ENCODE data around the gene SHLD1. TPM values are rescaled to one million over a fixed set of nuclear protein-coding genes. Genes with fewer than 3 reads are reported as not detected.

SHLD1 gene
- total and polyA plus RNA-seq, 2 experiments from 2014 or later = 1.4 to 15.0 TPM

GRCh38 chr20:5773589-5773988 is 23.4 kb downstream of the SHLD1 start:
- Mint-ChIP-seq H3K27ac (no peak overlapping the region), H3K27me3 (ENCODE audit: insufficient read depth, low read depth, poor library complexity) (no peaks in the 10 kb centered on the region), H3K4me3 (no peak overlapping the region), H3K36me3 (ENCODE audit: low read depth) (peaks cover 10% of the 10 kb centered on the region; the same call in 2 of the 3 replicates), H3K9me3 (no peaks in the 10 kb centered on the region; the same call in 2 of the 3 replicates), H3K4me1 (peaks cover 4% of the 10 kb centered on the region; the same call in 2 of the 3 replicates)
- no peak for DNase-seq (ENCODE audit: low spot score)
- no peaks in the 10 kb centered on the region for H3K79me2 ChIP-seq (replicated peaks; ENCODE audit: insufficient read depth)
- H3K4me2 ChIP-seq = no peak overlapping the region
- no peaks in the 10 kb centered on the region for H4K20me1 ChIP-seq (replicated peaks; ENCODE audit: insufficient read depth)
- H3K27ac ChIP-seq (ENCODE audit: low read depth) = no peak overlapping the region
- H3K27me3 ChIP-seq (ENCODE audit: insufficient read depth) = no peaks in the 10 kb centered on the region
- H3K4me1 ChIP-seq (ENCODE audit: insufficient read depth) = peaks cover 7% of the 10 kb centered on the region; the same call in 1 of the 2 replicates
- ATAC-seq = no peak
- H2AFZ ChIP-seq = no peak overlapping the region
- no peaks in the 10 kb centered on the region for H3F3A ChIP-seq (replicated peaks; ENCODE audit: low read depth)
- no peak overlapping the region for H3K4me3 ChIP-seq
- no peaks in the 10 kb centered on the region for H3K36me3 ChIP-seq (ENCODE audit: insufficient read depth)
- no peak for TF ChIP-seq ZNF114 (CRISPR knock-in tag; IDR thresholded peaks at IDR 0.05)
- TF ChIP-seq STAT1 (IDR thresholded peaks at IDR 0.05; ENCODE audit: unreplicated experiment) = no peak
- TF ChIP-seq CTCF (conservative IDR thresholded peaks at IDR 0.05; ENCODE audit: low read depth in 2 of 2) = no peak
- TF ChIP-seq, protein P1, sequence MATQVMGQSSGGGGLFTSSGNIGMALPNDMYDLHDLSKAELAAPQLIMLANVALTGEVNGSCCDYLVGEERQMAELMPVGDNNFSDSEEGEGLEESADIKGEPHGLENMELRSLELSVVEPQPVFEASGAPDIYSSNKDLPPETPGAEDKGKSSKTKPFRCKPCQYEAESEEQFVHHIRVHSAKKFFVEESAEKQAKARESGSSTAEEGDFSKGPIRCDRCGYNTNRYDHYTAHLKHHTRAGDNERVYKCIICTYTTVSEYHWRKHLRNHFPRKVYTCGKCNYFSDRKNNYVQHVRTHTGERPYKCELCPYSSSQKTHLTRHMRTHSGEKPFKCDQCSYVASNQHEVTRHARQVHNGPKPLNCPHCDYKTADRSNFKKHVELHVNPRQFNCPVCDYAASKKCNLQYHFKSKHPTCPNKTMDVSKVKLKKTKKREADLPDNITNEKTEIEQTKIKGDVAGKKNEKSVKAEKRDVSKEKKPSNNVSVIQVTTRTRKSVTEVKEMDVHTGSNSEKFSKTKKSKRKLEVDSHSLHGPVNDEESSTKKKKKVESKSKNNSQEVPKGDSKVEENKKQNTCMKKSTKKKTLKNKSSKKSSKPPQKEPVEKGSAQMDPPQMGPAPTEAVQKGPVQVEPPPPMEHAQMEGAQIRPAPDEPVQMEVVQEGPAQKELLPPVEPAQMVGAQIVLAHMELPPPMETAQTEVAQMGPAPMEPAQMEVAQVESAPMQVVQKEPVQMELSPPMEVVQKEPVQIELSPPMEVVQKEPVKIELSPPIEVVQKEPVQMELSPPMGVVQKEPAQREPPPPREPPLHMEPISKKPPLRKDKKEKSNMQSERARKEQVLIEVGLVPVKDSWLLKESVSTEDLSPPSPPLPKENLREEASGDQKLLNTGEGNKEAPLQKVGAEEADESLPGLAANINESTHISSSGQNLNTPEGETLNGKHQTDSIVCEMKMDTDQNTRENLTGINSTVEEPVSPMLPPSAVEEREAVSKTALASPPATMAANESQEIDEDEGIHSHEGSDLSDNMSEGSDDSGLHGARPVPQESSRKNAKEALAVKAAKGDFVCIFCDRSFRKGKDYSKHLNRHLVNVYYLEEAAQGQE (IDR thresholded peaks at IDR 0.05; ENCODE audit: unreplicated experiment) = no peak
- TF ChIP-seq, protein P2, sequence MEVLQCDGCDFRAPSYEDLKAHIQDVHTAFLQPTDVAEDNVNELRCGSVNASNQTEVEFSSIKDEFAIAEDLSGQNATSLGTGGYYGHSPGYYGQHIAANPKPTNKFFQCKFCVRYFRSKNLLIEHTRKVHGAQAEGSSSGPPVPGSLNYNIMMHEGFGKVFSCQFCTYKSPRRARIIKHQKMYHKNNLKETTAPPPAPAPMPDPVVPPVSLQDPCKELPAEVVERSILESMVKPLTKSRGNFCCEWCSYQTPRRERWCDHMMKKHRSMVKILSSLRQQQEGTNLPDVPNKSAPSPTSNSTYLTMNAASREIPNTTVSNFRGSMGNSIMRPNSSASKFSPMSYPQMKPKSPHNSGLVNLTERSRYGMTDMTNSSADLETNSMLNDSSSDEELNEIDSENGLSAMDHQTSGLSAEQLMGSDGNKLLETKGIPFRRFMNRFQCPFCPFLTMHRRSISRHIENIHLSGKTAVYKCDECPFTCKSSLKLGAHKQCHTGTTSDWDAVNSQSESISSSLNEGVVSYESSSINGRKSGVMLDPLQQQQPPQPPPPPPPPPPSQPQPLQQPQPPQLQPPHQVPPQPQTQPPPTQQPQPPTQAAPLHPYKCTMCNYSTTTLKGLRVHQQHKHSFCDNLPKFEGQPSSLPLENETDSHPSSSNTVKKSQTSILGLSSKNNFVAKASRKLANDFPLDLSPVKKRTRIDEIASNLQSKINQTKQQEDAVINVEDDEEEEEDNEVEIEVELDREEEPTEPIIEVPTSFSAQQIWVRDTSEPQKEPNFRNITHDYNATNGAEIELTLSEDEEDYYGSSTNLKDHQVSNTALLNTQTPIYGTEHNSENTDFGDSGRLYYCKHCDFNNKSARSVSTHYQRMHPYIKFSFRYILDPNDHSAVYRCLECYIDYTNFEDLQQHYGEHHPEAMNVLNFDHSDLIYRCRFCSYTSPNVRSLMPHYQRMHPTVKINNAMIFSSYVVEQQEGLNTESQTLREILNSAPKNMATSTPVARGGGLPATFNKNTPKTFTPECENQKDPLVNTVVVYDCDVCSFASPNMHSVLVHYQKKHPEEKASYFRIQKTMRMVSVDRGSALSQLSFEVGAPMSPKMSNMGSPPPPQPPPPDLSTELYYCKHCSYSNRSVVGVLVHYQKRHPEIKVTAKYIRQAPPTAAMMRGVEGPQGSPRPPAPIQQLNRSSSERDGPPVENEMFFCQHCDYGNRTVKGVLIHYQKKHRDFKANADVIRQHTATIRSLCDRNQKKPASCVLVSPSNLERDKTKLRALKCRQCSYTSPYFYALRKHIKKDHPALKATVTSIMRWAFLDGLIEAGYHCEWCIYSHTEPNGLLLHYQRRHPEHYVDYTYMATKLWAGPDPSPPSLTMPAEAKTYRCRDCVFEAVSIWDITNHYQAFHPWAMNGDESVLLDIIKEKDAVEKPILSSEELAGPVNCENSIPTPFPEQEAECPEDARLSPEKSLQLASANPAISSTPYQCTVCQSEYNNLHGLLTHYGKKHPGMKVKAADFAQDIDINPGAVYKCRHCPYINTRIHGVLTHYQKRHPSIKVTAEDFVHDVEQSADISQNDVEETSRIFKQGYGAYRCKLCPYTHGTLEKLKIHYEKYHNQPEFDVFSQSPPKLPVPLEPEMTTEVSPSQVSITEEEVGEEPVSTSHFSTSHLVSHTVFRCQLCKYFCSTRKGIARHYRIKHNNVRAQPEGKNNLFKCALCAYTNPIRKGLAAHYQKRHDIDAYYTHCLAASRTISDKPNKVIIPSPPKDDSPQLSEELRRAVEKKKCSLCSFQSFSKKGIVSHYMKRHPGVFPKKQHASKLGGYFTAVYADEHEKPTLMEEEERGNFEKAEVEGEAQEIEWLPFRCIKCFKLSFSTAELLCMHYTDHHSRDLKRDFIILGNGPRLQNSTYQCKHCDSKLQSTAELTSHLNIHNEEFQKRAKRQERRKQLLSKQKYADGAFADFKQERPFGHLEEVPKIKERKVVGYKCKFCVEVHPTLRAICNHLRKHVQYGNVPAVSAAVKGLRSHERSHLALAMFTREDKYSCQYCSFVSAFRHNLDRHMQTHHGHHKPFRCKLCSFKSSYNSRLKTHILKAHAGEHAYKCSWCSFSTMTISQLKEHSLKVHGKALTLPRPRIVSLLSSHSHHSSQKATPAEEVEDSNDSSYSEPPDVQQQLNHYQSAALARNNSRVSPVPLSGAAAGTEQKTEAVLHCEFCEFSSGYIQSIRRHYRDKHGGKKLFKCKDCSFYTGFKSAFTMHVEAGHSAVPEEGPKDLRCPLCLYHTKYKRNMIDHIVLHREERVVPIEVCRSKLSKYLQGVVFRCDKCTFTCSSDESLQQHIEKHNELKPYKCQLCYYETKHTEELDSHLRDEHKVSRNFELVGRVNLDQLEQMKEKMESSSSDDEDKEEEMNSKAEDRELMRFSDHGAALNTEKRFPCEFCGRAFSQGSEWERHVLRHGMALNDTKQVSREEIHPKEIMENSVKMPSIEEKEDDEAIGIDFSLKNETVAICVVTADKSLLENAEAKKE (CRISPR knock-in tag; IDR thresholded peaks at IDR 0.05) = no peak
- no peak for TF ChIP-seq CREB1 (CRISPR knock-in tag; IDR thresholded peaks at IDR 0.05; ENCODE audit: low read depth)
- no peak for TF ChIP-seq JUNB (IDR thresholded peaks at IDR 0.05; ENCODE audit: unreplicated experiment)
- H3K9me2 ChIP-seq (ENCODE audit: insufficient read depth) = no peaks in the 10 kb centered on the region
